Upper lobe of left lung (tissue), 4 donors: ENCODE data around the gene RPS17.

Experiments used
- EP300 ChIP-seq, 4 donors: sonication (generic); formaldehyde crosslinking; IDR thresholded peaks; one replicate each; pipeline ENCODE4 v1.5.1; 2017; ENCODE audit warnings: antibody characterized with exemption in 4 of 4, control low read depth in 2 of 4
- POLR2A ChIP-seq, 4 donors: fragments of 450-650 bp; IDR thresholded peaks; one replicate each; pipeline ENCODE4 v1.5.1; 2016 to 2017; ENCODE audit warnings: antibody characterized with exemption in 4 of 4, mild to moderate bottlenecking in 2 of 4
- POLR2AphosphoS5 ChIP-seq, 2 donors: sonication (generic); formaldehyde crosslinking; IDR thresholded peaks; one replicate each; pipeline ENCODE4 v1.5.1; 2017; ENCODE audit warnings: antibody characterized with exemption in 2 of 2
- TF ChIP-seq, protein P1 (sequence below), 6 experiments: fragments of 450-650 bp in 4 of 6; fragments of 200-600 bp in 2 of 6; sonication (generic) in 2 of 6; IDR thresholded peaks; one replicate each; pipeline ENCODE4 v1.5.1; 2016 to 2019; ENCODE audit warnings: antibody characterized with exemption in 6 of 6

DNA sequence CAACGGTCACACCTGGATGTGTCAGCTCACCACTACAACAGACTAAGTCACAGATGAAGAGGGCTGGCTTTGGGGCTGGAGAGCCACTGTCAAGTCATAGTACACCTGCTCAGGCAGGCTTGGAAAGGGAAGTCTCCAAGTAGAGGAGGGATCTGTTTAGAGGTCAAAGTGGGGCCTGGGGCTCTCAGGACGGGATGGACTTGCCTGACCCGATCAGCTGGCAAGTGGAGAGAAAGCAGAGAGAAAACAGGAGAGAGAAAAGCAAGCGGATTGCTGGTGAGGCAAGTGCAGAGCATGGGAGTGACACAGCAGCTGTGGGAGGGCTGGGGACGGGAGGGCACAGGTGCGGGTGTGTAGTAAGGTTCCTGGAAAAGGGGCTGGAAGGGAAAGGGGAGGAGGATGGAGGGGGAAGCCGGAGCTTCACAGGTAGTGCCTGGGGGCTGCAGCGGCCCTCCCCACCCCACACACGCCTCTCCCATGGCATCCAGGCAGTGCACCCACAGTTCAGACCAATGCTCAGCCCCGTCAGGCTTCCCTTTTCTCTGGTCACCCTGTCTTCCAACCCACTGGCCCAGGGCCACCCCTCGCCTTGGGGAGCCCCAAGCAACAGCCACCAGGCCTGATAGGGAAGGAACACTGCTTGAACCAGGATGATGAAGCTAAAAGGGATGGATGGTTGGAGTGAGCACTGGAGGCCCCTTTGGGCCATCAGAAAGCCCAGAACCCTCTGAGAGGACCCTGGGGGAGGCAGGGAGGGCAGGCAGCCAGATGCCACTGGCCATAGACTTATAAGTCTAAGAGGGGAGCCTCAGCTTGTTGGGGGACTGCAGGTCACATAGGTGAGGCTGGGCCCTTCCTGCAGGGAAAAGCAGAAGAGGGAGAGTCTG is 8.5 kb downstream of the RPS17 start:
- TF ChIP-seq, protein P1, sequence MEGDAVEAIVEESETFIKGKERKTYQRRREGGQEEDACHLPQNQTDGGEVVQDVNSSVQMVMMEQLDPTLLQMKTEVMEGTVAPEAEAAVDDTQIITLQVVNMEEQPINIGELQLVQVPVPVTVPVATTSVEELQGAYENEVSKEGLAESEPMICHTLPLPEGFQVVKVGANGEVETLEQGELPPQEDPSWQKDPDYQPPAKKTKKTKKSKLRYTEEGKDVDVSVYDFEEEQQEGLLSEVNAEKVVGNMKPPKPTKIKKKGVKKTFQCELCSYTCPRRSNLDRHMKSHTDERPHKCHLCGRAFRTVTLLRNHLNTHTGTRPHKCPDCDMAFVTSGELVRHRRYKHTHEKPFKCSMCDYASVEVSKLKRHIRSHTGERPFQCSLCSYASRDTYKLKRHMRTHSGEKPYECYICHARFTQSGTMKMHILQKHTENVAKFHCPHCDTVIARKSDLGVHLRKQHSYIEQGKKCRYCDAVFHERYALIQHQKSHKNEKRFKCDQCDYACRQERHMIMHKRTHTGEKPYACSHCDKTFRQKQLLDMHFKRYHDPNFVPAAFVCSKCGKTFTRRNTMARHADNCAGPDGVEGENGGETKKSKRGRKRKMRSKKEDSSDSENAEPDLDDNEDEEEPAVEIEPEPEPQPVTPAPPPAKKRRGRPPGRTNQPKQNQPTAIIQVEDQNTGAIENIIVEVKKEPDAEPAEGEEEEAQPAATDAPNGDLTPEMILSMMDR (IDR thresholded peaks at IDR 0.05) = no peak
- TF ChIP-seq POLR2A (IDR thresholded peaks at IDR 0.05) = no peak
- TF ChIP-seq EP300 (IDR thresholded peaks at IDR 0.05) = no peak
- TF ChIP-seq POLR2AphosphoS5 (IDR thresholded peaks at IDR 0.05) = no peak
